H1 (cell line): ENCODE results near the gene CTXN2. TPM values are rescaled to one million over a fixed set of nuclear protein-coding genes. Genes with fewer than 3 reads are reported as not detected.

Experiments used
- BCL11A ChIP-seq, 2 experiments: IDR thresholded peaks; one replicate each; pipeline ENCODE4 v1.6.1; 2011; ENCODE audit warnings: low read depth in 2 of 2, low read length in 2 of 2, mild to moderate bottlenecking in 2 of 2
- POLR2A ChIP-seq, 2 experiments: IDR thresholded peaks; 1 replicate in 1 of 2; 2 replicates in 1 of 2; pipeline ENCODE4 v1.6.1; 2011; ENCODE audit warnings: low read depth in 2 of 2, low read length in 2 of 2, mild to moderate bottlenecking in 2 of 2; ENCODE audit errors: control extremely low read depth in 1 of 2
- POU5F1 ChIP-seq: IDR thresholded peaks from 2 replicates; pipeline ENCODE4 v1.6.1; 2011; ENCODE audit warnings: low read depth, mild to moderate bottlenecking, low read length, moderate library complexity
- RAD21 ChIP-seq, 2 experiments: IDR thresholded peaks in 1 of 2; conservative IDR thresholded peaks in 1 of 2; 2 replicates each; pipeline ENCODE4 v1.6.1; 2011; ENCODE audit warnings: low read depth in 2 of 2, low read length in 2 of 2, improper control_type of control experiment in 1 of 2, inconsistent platforms in 1 of 2, mild to moderate bottlenecking in 1 of 2, moderate library complexity in 1 of 2
- TBP ChIP-seq: IDR thresholded peaks from 2 replicates; pipeline ENCODE4 v1.6.1; 2011; ENCODE audit warnings: low read depth, low read length, improper control_type of control experiment
- polyA plus RNA-seq, 7 experiments: library from polyadenylated mRNA; depleted of rRNA in 3 of 7; stranded (reverse) in 5 of 7; unstranded in 2 of 7; fragments of >200 nt in 5 of 7; fragments of 200-250 nt in 2 of 7; gene quantifications; 1 replicate in 5 of 7; 2 replicates in 1 of 7; 4 replicates in 1 of 7; pipeline versions ENCODE4 v1.2.1 to v1.2.3, GENCODE V29; 2011 to 2013; ENCODE audit warnings: missing spikeins in 2 of 7, mixed read lengths in 2 of 7
- total RNA-seq: library from RNA; stranded (reverse); fragmentation: NEBNext Ultra II Directional; extraction: Animal tissue kit (Norgen Biotek cat#: 25700); gene quantifications from 2 replicates; pipeline ENCODE4 v1.2.1, GENCODE V29; 2021

Gene CTXN2
- total and polyA plus RNA-seq, 2 of the 8 experiments (the other 6 are each of a cell fraction or from before 2014, with no cell fraction given), result 0.08 TPM; not detected in 1

DNA sequence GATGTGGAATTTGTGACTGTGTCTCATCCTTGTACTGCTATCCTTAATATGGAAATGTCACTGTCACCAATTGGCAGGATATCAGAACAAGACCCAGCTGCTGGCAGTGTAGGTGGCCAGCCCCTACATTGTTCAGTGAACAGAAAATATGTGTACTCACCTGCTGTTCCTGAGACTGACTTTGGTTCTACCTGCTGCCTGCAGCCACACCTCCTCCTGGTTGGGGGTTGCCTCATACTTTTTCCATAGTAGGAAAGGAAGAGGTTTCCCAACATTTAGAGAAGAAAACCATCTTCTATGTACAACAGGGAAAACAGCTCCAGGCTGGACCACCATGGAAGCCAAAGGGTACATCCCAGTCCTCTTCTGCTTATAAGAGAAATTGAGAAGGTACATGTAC is 50.5 kb downstream of the CTXN2 start (continued):
- TF ChIP-seq TBP (no peak), POU5F1 (no peak), BCL11A (IDR thresholded peaks at IDR 0.05; ENCODE audit: low read depth in 2 of 2, low read length in 2 of 2) (no peak), POLR2A (IDR thresholded peaks at IDR 0.05; ENCODE audit: control extremely low read depth in 1 of 2, low read depth in 2 of 2, low read length in 2 of 2) (no peak), RAD21 (IDR thresholded peaks at IDR 0.05 in 1 of 2, conservative IDR thresholded peaks at IDR 0.05 in 1 of 2; ENCODE audit: low read depth in 2 of 2, low read length in 2 of 2) (no peak)
